ENCODE results near the gene LST1.

Gene LST1

GRCh38 chr6:31621320-31621939, 35.4 kb downstream of the LST1 start:
- no peak for DNase-seq

DNA sequence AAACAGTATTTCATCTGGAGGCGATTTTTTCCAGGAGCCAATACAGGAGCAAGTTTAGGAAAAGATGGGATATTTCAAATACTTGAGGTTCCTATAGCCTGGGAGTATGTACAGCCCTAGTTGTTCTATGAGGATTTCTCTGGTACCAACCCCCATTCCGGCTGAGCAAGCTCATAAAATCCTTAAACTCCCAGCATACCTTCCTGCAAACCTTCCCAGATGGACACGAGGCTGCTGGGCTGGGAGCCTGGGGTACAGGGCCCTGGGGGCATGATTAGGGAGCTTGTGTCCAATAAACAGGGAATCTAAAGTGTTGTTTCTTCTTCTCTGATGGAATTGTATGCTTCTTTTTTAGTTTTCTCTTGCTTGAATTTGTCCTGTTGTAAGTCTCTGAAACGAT, 35.9 kb downstream of the LST1 start:
- no peak for DNase-seq

- no peak for DNase-seq
These were observed 36.6 kb downstream of the LST1 start for GRCh38 chr6:31622684-31623091.

- no peak for DNase-seq
These were observed 38.0 kb downstream of the LST1 start for GRCh38 chr6:31624070-31624469.

DNA sequence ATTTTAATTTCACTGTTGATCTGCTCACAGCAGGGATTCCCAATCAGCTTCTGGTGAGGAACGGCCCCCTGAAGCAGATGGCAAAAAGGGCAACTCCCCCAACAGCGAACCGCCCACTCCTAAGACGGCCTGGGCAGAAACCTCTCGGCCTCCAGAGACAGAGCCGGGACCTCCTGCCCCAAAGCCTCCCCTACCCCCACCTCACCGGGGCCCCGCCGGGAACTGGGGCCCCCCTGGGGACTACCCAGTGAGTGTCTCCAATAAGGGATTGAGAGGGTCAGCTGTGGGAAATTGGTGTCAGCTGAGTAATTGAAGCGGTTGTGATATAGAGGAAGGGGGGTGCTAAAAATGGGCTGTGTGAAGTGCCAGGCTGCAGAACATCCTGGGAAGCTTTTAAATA, 40.9 kb downstream of the LST1 start:
- DNase-seq: no peak

- DNase-seq: no peak
These were observed 41.7 kb downstream of the LST1 start for GRCh38 chr6:31627690-31628287.

- no peak for DNase-seq
These were observed 42.9 kb downstream of the LST1 start for GRCh38 chr6:31629014-31629413.

GRCh38 chr6:31630177-31630934, 44.3 kb downstream of the LST1 start:
- DNase-seq: no peak

DNA sequence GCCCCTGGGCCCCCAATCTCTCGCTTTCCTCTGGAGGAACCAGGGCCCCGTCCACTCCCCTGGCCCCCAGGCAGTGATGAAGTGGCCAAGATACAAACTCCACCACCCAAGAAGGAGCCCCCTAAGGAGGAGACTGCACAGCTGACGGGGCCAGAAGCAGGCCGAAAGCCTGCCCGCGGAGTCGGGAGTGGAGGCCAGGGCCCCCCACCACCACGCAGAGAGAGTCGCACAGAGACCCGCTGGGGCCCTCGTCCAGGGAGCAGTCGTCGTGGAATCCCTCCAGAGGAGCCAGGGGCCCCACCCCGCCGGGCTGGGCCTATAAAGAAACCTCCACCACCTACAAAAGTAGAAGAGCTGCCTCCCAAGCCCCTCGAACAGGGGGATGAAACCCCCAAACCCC, 45.1 kb downstream of the LST1 start:
- no peak for DNase-seq

DNA sequence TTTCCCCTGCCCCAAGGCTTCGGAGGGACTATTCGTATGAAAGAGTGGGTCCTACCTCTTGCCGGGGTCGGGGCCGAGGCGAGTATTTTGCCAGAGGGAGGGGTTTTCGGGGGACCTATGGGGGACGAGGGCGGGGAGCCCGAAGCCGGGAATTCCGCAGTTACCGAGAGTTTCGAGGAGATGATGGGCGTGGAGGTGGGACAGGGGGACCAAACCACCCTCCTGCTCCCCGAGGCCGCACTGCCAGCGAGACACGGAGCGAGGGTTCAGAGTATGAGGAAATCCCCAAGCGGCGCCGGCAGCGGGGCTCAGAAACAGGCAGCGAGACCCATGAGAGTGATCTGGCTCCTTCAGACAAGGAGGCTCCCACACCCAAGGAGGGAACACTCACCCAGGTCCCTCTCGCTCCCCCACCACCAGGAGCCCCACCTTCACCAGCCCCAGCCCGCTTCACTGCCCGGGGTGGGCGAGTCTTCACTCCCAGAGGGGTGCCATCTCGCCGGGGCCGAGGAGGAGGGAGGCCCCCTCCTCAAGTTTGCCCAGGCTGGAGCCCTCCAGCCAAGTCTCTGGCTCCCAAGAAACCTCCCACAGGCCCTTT, 45.7 kb downstream of the LST1 start:
- no peak for DNase-seq

- DNase-seq: no peak
These were observed 46.3 kb downstream of the LST1 start for GRCh38 chr6:31632279-31632946.

GRCh38 chr6:31633447-31633846, 47.4 kb downstream of the LST1 start:
- DNase-seq: no peak

GRCh38 chr6:31634131-31634530, 48.1 kb downstream of the LST1 start:
- no peak for DNase-seq

- DNase-seq: no peak
These were observed 49.0 kb downstream of the LST1 start for GRCh38 chr6:31634969-31635575.

- no peak for DNase-seq
These were observed 50.9 kb downstream of the LST1 start for GRCh38 chr6:31636698-31637596.
